Measurements from ENCODE around the gene CLIC6. TPM values are rescaled to one million over a fixed set of nuclear protein-coding genes. Genes with fewer than 3 reads are reported as not detected.

The CLIC6 gene
- total RNA-seq, 2 experiments from 2014 or later: 0.07 to 0.11 TPM

GRCh38 chr21:34639250-34639649 lies 29.5 kb upstream of the CLIC6 start:
- Mint-ChIP-seq H3K4me1 (peaks cover 24% of the 10 kb centered on the region), H3K36me3 (ENCODE audit: low read depth) (no peaks in the 10 kb centered on the region), H3K9me3 (ENCODE audit: low read depth) (peaks cover 2% of the 10 kb centered on the region), H3K27me3 (peaks cover 4% of the 10 kb centered on the region), H3K27ac (no peak overlapping the region), H3K4me3 (no peak overlapping the region)
- DNase-seq: no peak
- intact Hi-C loops (cut with DNase I, micrococcal nuclease): no loop called here
- no peak for ATAC-seq
- POLR2A ChIA-PET: no interaction called here
- CTCF ChIA-PET: no interaction called here

- ChIA-PET POLR2A (no interaction called here), CTCF (interaction anchor here (0.6 to 1.1 kb wide), 4 partner anchors 9 to 793 kb away, joined by 3 to 5 read pairs (median 4); no protein-coding TSS in a partner anchor)
- H3K4me3 Mint-ChIP-seq: peak overlapping the region; percentile 32
- intact Hi-C loops (cut with DNase I, micrococcal nuclease): loop anchor here in 1 of 2 experiments (1.0 to 2.0 kb wide), 3 partner anchors 25 to 113 kb away; partner anchors contain the start of gene RCAN1
- H3K27me3 Mint-ChIP-seq: no peaks in the 10 kb centered on the region
- peaks cover 24% of the 10 kb centered on the region for H3K4me1 Mint-ChIP-seq
- DNase-seq (peak; percentile 65), ATAC-seq (peak; percentile 77)
- H3K36me3 Mint-ChIP-seq (ENCODE audit: low read depth): no peaks in the 10 kb centered on the region
- H3K27ac Mint-ChIP-seq: peak overlapping the region; percentile 72
- peaks cover 2% of the 10 kb centered on the region for H3K9me3 Mint-ChIP-seq (ENCODE audit: low read depth)
These were observed 28.7 kb upstream of the CLIC6 start for GRCh38 chr21:34639882-34640788.

- Mint-ChIP-seq H3K4me1 (peaks cover 24% of the 10 kb centered on the region), H3K27me3 (no peaks in the 10 kb centered on the region), H3K36me3 (ENCODE audit: low read depth) (no peaks in the 10 kb centered on the region), H3K27ac (peak overlapping the region; percentile 72), H3K9me3 (ENCODE audit: low read depth) (peaks cover 2% of the 10 kb centered on the region), H3K4me3 (peak overlapping the region; percentile 32)
- ChIA-PET POLR2A (no interaction called here), CTCF (interaction anchor here (0.6 to 1.1 kb wide), 4 partner anchors 9 to 792 kb away, joined by 3 to 5 read pairs (median 4); no protein-coding TSS in a partner anchor)
- ATAC-seq (peak; percentile 65), DNase-seq (peak; percentile 30)
- intact Hi-C loops (cut with DNase I, micrococcal nuclease): loop anchor here in 1 of 2 experiments (1.0 to 2.0 kb wide), 3 partner anchors 26 to 114 kb away; partner anchors contain the start of gene RCAN1
These were observed 27.9 kb upstream of the CLIC6 start for GRCh38 chr21:34640858-34641257.

- POLR2A ChIA-PET: interaction anchor here (0.5 kb wide), 1 partner anchor 870 kb away, joined by 3 read pairs; no protein-coding TSS in a partner anchor
- Mint-ChIP-seq H3K9me3 (ENCODE audit: low read depth) (peaks cover 2% of the 10 kb centered on the region), H3K4me3 (no peak overlapping the region), H3K27ac (no peak overlapping the region), H3K27me3 (peaks cover 3% of the 10 kb centered on the region), H3K36me3 (ENCODE audit: low read depth) (no peaks in the 10 kb centered on the region), H3K4me1 (peaks cover 24% of the 10 kb centered on the region)
- peak; percentile 14 for DNase-seq
- no peak for ATAC-seq
- intact Hi-C loops (cut with DNase I, micrococcal nuclease): no loop called here
- CTCF ChIA-PET: interaction anchor here (1.1 kb wide), 1 partner anchor 11 kb away, joined by 6 read pairs; no protein-coding TSS in a partner anchor
These were observed 26.4 kb upstream of the CLIC6 start for GRCh38 chr21:34642211-34643075.

GRCh38 chr21:34644825-34645224 lies 24.0 kb upstream of the CLIC6 start:
- POLR2A ChIA-PET: no interaction called here
- H3K4me3 Mint-ChIP-seq: no peak overlapping the region
- peaks cover 5% of the 10 kb centered on the region for H3K27me3 Mint-ChIP-seq
- H3K36me3 Mint-ChIP-seq (ENCODE audit: low read depth): no peaks in the 10 kb centered on the region
- H3K9me3 Mint-ChIP-seq (ENCODE audit: low read depth): no peaks in the 10 kb centered on the region
- ATAC-seq (no peak), DNase-seq (no peak)
- CTCF ChIA-PET: no interaction called here
- intact Hi-C loops (cut with DNase I, micrococcal nuclease): no loop called here
- no peak overlapping the region for H3K27ac Mint-ChIP-seq
- peaks cover 16% of the 10 kb centered on the region for H3K4me1 Mint-ChIP-seq

- CTCF ChIA-PET: interaction anchor here (0.5 to 1.2 kb wide), 2 partner anchors 24 to 74 kb away, joined by 3 read pairs; no protein-coding TSS in a partner anchor
These were observed 21.2 kb upstream of the CLIC6 start for GRCh38 chr21:34647555-34647954.

GRCh38 chr21:34648739-34649297 lies 20.0 kb upstream of the CLIC6 start:
- intact Hi-C loops (cut with DNase I, micrococcal nuclease): no loop called here
- POLR2A ChIA-PET: no interaction called here
- Mint-ChIP-seq H3K4me3 (no peak overlapping the region), H3K9me3 (ENCODE audit: low read depth) (peaks cover 4% of the 10 kb centered on the region), H3K36me3 (ENCODE audit: low read depth) (no peaks in the 10 kb centered on the region), H3K27me3 (peaks cover 13% of the 10 kb centered on the region), H3K27ac (no peak overlapping the region), H3K4me1 (no peaks in the 10 kb centered on the region)
- DNase-seq: no peak
- CTCF ChIA-PET: interaction anchor here (1.0 to 1.2 kb wide), 2 partner anchors 23 to 44 kb away, joined by 3 to 4 read pairs; no protein-coding TSS in a partner anchor
- ATAC-seq: no peak

More at GRCh38 chr21:34647555-34647954, 21.2 kb upstream of the CLIC6 start:
- DNase-seq (no peak), ATAC-seq (no peak)
- H3K4me3 Mint-ChIP-seq: no peak overlapping the region
- no peak overlapping the region for H3K27ac Mint-ChIP-seq
- no peaks in the 10 kb centered on the region for H3K4me1 Mint-ChIP-seq
- POLR2A ChIA-PET: no interaction called here
- intact Hi-C loops (cut with DNase I, micrococcal nuclease): no loop called here
- H3K9me3 Mint-ChIP-seq (ENCODE audit: low read depth): peaks cover 4% of the 10 kb centered on the region
- peaks cover 7% of the 10 kb centered on the region for H3K27me3 Mint-ChIP-seq
- no peaks in the 10 kb centered on the region for H3K36me3 Mint-ChIP-seq (ENCODE audit: low read depth)

- Mint-ChIP-seq H3K27ac (no peak overlapping the region), H3K27me3 (peaks cover 15% of the 10 kb centered on the region)
- intact Hi-C loops (cut with DNase I, micrococcal nuclease): no loop called here
These were observed 19.4 kb upstream of the CLIC6 start for GRCh38 chr21:34649400-34649799.

GRCh38 chr21:34650861-34651431 lies 17.8 kb upstream of the CLIC6 start:
- ChIA-PET CTCF (interaction anchor here (1.0 kb wide), 1 partner anchor 19 kb away, joined by 5 read pairs; no protein-coding TSS in a partner anchor), POLR2A (no interaction called here)
- no peaks in the 10 kb centered on the region for H3K36me3 Mint-ChIP-seq (ENCODE audit: low read depth)
- no peak for DNase-seq
- no peak for ATAC-seq
- intact Hi-C loops (cut with DNase I, micrococcal nuclease): no loop called here
- peaks cover 22% of the 10 kb centered on the region for H3K27me3 Mint-ChIP-seq
- no peak overlapping the region for H3K4me3 Mint-ChIP-seq
- H3K4me1 Mint-ChIP-seq: no peaks in the 10 kb centered on the region
- no peak overlapping the region for H3K27ac Mint-ChIP-seq
- H3K9me3 Mint-ChIP-seq (ENCODE audit: low read depth): peaks cover 4% of the 10 kb centered on the region

More at GRCh38 chr21:34649400-34649799, 19.4 kb upstream of the CLIC6 start:
- Mint-ChIP-seq H3K9me3 (ENCODE audit: low read depth) (peaks cover 4% of the 10 kb centered on the region), H3K4me3 (no peak overlapping the region), H3K4me1 (no peaks in the 10 kb centered on the region), H3K36me3 (ENCODE audit: low read depth) (no peaks in the 10 kb centered on the region)
- ChIA-PET POLR2A (no interaction called here), CTCF (no interaction called here)
- DNase-seq (no peak), ATAC-seq (no peak)

GRCh38 chr21:34651642-34652041 lies 17.2 kb upstream of the CLIC6 start:
- intact Hi-C loops (cut with DNase I, micrococcal nuclease): no loop called here
- CTCF ChIA-PET: interaction anchor here (1.0 kb wide), 1 partner anchor 20 kb away, joined by 5 read pairs; no protein-coding TSS in a partner anchor
- DNase-seq (no peak), ATAC-seq (no peak)
- H3K4me1 Mint-ChIP-seq: no peaks in the 10 kb centered on the region
- H3K27me3 Mint-ChIP-seq: peaks cover 25% of the 10 kb centered on the region
- POLR2A ChIA-PET: no interaction called here
- no peaks in the 10 kb centered on the region for H3K36me3 Mint-ChIP-seq (ENCODE audit: low read depth)
- H3K9me3 Mint-ChIP-seq (ENCODE audit: low read depth): peaks cover 4% of the 10 kb centered on the region
- no peak overlapping the region for H3K27ac Mint-ChIP-seq
- H3K4me3 Mint-ChIP-seq: no peak overlapping the region

All from activated CD4-positive, alpha-beta T cell treated with anti-CD3 and anti-CD28 coated beads for 36 hours (primary cell).